ENCODE data around the gene ZNF117.

- TF ChIP-seq CTCF (conservative IDR thresholded peaks at IDR 0.05): no peak
- TF ChIP-seq ZFX (IDR thresholded peaks at IDR 0.05): no peak
These were observed 12.2 kb downstream of the ZNF117 start for GRCh38 chr7:64978497-64979203.
